Retinal pigment epithelial cell (primary cell): ENCODE results near the gene MYH11.
A peak's percentile ranks its signal among the peaks of the same experiment; 100 is the strongest.

Experiments
- DNase-seq: peaks from one replicate; pipeline ENCODE4 v3.0.0-alpha.2; 2010; ENCODE audit warnings: low read depth
- H3K4me3 ChIP-seq: 2 replicates; pipeline ENCODE4 v1.5.1; 2011; ENCODE audit warnings: mild to moderate bottlenecking, low read length, control low read depth, moderate library complexity
- TF ChIP-seq, protein P1 (sequence below): conservative IDR thresholded peaks from 2 replicates; pipeline ENCODE4 v1.5.1; 2011; ENCODE audit warnings: low read depth, low read length, control low read depth, inconsistent platforms

Gene MYH11

DNA sequence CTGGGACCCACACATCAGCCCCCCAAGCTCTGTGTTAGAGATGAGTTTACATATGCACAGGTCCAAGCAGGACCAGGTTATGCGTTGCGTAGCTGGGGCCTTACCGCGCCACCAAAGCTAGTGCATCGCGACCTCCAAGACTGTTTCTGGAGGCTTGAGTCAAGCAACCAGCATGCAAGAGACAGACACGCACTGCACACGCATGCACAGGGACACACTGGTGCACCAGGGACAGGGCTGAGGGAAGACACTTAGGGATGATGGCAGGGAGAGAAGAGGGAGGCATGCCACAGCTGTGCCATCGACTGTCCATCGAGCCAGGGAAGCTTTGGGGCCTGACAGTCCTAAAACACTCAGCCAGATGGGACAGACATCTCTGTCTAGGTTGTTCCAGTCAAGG is 72.8 kb downstream of the MYH11 start:
- no peak overlapping the region for H3K4me3 ChIP-seq
- DNase-seq, result no peak
- TF ChIP-seq, protein P1, sequence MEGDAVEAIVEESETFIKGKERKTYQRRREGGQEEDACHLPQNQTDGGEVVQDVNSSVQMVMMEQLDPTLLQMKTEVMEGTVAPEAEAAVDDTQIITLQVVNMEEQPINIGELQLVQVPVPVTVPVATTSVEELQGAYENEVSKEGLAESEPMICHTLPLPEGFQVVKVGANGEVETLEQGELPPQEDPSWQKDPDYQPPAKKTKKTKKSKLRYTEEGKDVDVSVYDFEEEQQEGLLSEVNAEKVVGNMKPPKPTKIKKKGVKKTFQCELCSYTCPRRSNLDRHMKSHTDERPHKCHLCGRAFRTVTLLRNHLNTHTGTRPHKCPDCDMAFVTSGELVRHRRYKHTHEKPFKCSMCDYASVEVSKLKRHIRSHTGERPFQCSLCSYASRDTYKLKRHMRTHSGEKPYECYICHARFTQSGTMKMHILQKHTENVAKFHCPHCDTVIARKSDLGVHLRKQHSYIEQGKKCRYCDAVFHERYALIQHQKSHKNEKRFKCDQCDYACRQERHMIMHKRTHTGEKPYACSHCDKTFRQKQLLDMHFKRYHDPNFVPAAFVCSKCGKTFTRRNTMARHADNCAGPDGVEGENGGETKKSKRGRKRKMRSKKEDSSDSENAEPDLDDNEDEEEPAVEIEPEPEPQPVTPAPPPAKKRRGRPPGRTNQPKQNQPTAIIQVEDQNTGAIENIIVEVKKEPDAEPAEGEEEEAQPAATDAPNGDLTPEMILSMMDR, result no peak

DNA sequence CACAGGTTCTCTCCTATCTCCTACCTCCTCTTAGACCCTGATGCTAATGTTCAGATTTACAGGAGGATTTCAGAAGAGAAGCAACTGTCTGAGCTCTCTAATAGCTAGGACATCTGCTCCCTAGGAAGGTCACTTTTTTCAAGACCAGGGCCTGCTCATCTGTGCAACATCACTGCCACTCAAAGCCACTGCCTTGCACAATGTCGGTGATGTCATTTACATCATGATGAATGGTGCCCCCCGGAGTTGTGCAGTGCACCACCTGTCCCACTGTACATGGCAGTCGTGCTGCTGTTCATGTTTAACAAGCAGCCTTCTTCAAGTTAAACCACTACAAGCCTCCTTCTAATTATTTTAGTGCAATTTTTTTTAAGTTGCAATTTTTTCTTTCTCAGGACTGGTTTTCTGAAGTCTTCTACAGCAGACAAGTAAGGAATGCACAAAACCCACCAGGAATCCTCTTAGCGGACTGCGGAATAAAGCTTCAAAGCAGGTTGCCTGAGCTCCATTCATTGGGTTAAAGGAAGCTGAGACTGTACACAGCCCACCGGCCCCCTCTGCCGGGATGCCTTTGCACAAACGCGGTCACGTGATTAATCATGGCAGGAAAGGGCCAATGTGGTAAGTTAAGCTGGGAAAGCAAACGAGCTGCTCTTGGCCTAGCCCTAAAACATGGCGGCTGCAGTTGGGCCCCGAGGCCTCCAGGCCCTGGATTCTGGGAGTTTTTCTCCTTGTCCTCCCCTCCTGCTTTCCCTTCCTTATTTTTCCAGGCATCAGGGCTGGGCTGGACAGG is 74.1 kb downstream of the MYH11 start:
- peak; percentile 55 for DNase-seq
- no peak overlapping the region for H3K4me3 ChIP-seq
- TF ChIP-seq, protein P1, result peak; percentile 57

DNA sequence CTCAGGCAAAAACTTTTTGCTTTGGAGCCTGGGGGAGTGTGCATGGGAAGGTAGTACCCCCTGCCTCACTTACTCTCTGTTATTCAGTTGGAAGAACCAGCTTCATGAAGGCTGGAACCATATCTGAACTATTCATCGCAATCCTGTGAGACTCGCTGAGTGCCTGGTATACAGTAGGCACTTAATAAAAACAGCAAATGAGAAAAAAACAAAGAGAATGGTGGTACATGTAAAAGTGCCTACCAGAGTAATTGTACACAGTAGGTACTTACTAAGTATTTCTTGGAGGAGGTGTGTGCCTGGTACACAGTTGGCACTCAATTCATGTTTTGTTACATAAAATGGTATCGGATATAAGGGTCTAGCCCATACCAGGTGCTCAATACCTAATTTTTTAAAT is 75.2 kb downstream of the MYH11 start:
- TF ChIP-seq, protein P1, result no peak
- H3K4me3 ChIP-seq, result no peak overlapping the region
- no peak for DNase-seq

DNA sequence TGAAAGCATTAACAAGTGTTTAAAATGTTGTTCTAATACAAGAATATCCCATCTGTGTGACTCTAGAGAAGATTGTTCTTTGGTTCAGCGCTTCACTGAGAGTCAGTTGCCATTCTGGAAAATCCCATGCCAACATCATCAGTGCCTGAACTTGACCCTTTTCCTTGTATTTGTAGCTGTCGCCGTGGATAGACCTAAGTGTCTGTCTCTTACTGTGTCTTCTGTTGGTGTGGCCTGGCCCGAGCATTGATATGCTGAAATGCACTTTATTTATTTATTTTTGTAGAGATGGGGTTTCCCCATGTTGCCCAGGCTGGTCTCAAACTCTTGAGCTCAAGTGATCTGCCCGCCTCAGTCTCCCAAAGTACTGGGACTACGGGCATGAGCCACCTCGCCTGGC is 76.0 kb downstream of the MYH11 start:
- no peak for DNase-seq
- no peak overlapping the region for H3K4me3 ChIP-seq
- TF ChIP-seq, protein P1, result no peak

- DNase-seq, result no peak
- TF ChIP-seq, protein P1, result no peak
- H3K4me3 ChIP-seq, result no peak overlapping the region
These were observed 77.0 kb downstream of the MYH11 start for GRCh38 chr16:15779664-15780351.

GRCh38 chr16:15778999-15779614 is 77.7 kb downstream of the MYH11 start:
- no peak for DNase-seq
- TF ChIP-seq, protein P1, result no peak
- no peak overlapping the region for H3K4me3 ChIP-seq
